Activated CD4-positive, alpha-beta memory T cell treated with anti-CD3 and anti-CD28 coated beads, Interleukin-2, amount 10 ng/mL, durations not matched to agents 7 days and 5 days (primary cell): ENCODE measurements around the gene KCNJ18. TPM values are rescaled to one million over a fixed set of nuclear protein-coding genes. Genes with fewer than 3 reads are reported as not detected.
"Not testable (repeated sequence)": the region's sequence is repeated elsewhere in the genome, so short reads cannot be mapped to it uniquely, and the experiment has no call there.

Experiments
- CTCF ChIA-PET: fragments of 350-600 bp; sonication (Branson Sonifier 250); formaldehyde crosslinking; loops from one replicate; lab custom pipeline; 2021; ENCODE audit warnings: antibody characterized with exemption, inconsistent platforms; lab: Charles Lee
- POLR2A ChIA-PET: fragments of 350-600 bp; sonication (Branson Sonifier 250); formaldehyde crosslinking; loops from one replicate; lab custom pipeline; 2021; ENCODE audit warnings: antibody characterized with exemption; lab: Charles Lee
- DNase-seq: peaks from one replicate; pipeline ENCODE4 v3.0.0-alpha.2; 2020
- H3K27ac Mint-ChIP-seq: one replicate; pipeline ENCODE4 v1.8.0; 2021; ENCODE audit warnings: mild to moderate bottlenecking, mixed read lengths
- H3K27me3 Mint-ChIP-seq: one replicate; pipeline ENCODE4 v1.8.0; 2021; ENCODE audit warnings: mixed read lengths
- H3K36me3 Mint-ChIP-seq: one replicate; pipeline ENCODE4 v1.8.0; 2021; ENCODE audit warnings: low read depth, mixed read lengths
- H3K4me1 Mint-ChIP-seq: one replicate; pipeline ENCODE4 v1.8.0; 2021; ENCODE audit warnings: mixed read lengths
- H3K4me3 Mint-ChIP-seq: one replicate; pipeline ENCODE4 v1.8.0; 2021; ENCODE audit warnings: mild to moderate bottlenecking, mixed read lengths
- H3K9me3 Mint-ChIP-seq: one replicate; pipeline ENCODE4 v1.8.0; 2021; ENCODE audit warnings: mixed read lengths
- total RNA-seq, 2 experiments: library from RNA; stranded (reverse); gene quantifications; one replicate each; pipeline ENCODE4 v1.2.3, GENCODE V29; 2021

Gene KCNJ18
- not detected for total RNA-seq

DNA sequence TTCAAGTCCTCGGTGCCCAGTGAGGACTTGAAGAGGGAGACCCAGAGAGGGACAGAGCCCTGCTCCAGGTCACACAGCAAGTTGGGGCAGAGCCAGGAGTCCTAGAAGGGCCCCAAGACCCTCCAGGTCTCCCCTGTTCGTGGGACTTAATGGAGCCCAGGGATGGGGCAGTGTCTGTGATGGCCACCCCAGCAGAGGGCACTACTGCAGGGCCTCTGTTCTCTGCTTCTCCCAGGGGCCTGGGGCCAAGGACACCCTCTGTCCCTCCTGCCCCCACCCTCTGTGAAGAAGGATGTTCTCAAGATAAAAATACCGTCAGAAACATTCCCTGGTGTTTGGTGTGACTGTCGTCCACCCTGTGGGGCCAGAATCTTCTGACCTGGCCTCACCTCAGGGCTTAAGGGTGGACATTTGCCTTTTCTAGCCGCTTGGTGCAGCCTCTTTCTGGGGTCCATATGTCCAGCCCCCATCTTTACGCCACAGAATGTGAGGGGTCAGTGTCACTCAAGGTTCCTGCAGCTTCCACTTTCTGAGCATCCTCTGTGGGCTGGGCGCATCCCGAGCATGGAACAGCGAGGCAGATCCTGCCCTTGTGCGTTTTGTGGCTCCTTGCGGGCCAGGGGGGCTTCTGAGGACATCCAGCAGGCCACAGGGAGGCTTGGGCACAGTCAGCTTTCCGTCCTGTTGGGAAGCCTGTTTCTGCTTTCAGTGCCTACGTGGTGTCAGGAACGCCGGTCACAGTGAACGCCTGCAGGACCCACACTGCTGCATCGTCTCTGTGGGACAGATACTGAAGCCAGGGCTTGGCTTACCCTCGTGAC, at the start of gene KCNJ18:
Gene KCNJ18, plus strand, starts transcription at position 641 of the 821 bp plus-strand sequence. CDS start 10,264 bp downstream, outside the sequence.
- H3K27me3 Mint-ChIP-seq, H3K9me3 Mint-ChIP-seq, DNase-seq, H3K27ac Mint-ChIP-seq, H3K4me3 Mint-ChIP-seq, H3K4me1 Mint-ChIP-seq, POLR2A ChIA-PET, CTCF ChIA-PET, H3K36me3 Mint-ChIP-seq: not testable (repeated sequence)

DNA sequence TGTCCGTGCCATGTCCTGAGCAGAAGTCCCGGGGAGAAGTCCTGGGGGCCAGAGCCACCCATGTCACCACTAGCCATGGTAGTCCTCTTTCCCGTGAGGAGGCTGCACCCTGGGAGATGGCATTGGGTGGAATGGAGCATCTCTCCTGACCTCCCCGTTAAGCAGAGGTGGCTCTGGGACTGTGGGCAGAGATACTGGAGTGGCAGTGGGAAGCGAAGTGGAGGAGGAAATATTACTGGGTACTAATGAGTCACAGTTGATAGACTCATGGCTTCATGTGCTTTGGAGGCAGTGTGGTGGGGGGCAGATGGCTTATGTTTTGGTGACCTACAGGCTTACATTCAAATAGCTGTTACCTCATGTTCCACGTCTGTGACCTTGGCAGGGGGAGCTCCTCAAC, 44.2 kb upstream of the KCNJ18 start:
- H3K9me3 Mint-ChIP-seq, H3K4me1 Mint-ChIP-seq, H3K27ac Mint-ChIP-seq, CTCF ChIA-PET, DNase-seq, POLR2A ChIA-PET, H3K27me3 Mint-ChIP-seq, H3K36me3 Mint-ChIP-seq, H3K4me3 Mint-ChIP-seq: not testable (repeated sequence)

DNA sequence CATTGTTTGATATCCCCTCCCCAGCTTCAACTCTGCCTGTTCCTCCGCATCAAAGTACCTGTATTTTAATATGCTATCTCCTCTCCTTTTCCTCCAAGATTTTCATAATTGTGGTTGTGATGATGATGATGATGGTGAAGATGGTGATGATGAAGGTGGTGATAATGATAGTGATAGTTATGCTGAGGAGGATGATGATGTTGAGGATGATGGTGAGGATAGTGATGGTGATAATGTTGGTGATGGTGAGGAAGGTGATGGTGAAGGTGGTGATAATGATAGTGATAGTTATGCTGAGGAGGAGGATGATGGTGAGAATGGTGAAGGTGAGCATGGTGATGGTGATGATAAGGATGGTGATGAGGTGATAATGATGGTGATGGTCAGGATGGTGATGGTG, 42.3 kb upstream of the KCNJ18 start:
- H3K27me3 Mint-ChIP-seq, H3K36me3 Mint-ChIP-seq, H3K4me1 Mint-ChIP-seq, POLR2A ChIA-PET, CTCF ChIA-PET, H3K27ac Mint-ChIP-seq, DNase-seq, H3K4me3 Mint-ChIP-seq, H3K9me3 Mint-ChIP-seq: not testable (repeated sequence)

DNA sequence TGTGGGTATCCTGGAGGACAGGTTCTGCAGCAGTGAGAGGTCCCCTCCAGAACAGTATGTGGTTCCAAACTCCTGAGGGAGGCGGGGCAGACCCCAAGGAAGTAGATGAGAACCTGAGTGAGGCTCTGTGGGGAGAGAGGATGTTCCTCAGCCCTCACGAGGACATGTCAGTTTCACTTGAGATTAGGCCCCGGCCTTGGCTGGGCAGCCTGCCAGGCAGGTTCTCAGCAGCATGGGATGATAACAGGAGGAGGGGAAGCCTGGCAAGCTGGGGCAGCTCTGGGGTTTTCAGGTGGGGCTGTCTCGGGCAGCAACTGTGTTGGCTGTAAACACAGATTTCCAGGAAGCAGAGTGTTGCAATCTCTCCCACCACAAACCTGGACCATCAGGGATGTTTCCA, 40.3 kb upstream of the KCNJ18 start:
- H3K9me3 Mint-ChIP-seq, CTCF ChIA-PET, H3K27me3 Mint-ChIP-seq, H3K4me1 Mint-ChIP-seq, H3K4me3 Mint-ChIP-seq, H3K27ac Mint-ChIP-seq, H3K36me3 Mint-ChIP-seq, POLR2A ChIA-PET, DNase-seq: not testable (repeated sequence)

DNA sequence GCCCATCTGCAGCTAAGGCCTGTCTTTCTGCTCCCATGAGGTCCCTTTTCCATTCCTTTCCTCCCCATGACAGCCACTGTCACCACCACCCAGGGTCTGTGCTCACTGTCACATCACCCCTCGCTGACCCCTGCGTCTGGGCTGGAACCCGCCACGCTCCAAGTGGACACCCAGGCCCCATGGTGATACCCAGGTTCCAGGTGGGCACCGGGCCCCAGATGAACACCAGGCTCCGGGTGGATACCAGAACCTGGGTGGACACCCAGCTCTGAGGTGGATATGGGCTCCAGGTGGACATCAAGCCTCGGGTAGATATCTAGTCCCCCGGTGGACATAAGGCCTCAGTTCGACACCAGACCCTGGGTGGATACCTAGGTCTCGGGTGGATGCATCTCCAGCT, 39.1 kb upstream of the KCNJ18 start:
- CTCF ChIA-PET, POLR2A ChIA-PET, DNase-seq: not testable (repeated sequence)

DNA sequence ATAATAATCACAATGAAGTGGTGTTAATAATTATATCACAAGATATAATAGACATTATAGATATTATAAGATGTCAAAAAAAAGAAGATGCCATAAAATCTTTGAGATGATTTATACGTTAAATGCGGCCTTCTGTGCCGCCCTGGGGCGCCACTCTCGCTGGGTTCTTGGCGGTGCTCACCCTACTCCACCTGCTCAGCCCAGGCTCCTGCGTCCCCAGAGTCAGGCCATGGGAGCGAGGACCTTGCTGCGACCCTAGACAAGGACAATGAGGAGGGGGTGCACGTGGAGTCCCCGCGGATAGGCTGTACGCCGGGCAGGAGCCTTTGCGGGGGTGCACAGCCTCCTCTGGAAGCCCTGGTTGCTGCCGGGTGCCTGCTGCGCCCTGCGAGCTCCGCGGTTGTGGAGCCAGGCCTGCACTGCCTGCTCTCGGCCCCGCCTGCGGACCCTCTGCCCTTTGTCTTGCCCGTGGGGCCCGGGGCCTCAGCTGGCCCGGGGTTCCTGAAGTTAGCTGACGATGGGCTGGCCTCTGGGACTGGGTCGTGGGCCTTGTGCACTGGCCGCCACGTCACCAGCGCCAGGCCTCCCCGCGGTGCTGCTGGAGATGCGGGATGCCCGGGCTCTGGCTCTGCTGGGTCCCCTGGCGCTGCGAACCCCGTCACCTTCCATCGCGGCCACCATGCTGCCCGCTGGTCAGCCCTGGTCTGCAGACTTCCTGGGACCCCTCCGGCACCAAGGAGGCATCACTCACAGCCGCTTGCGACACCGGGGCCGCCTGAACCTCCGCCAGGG, 35.6 kb upstream of the KCNJ18 start:
- H3K4me3 Mint-ChIP-seq, H3K27ac Mint-ChIP-seq, CTCF ChIA-PET, H3K9me3 Mint-ChIP-seq, H3K4me1 Mint-ChIP-seq, H3K36me3 Mint-ChIP-seq, POLR2A ChIA-PET, DNase-seq, H3K27me3 Mint-ChIP-seq: not testable (repeated sequence)

More for the DNA sequence above, 39.1 kb upstream of the KCNJ18 start:
- H3K27ac Mint-ChIP-seq, H3K9me3 Mint-ChIP-seq, H3K4me1 Mint-ChIP-seq, H3K27me3 Mint-ChIP-seq, H3K4me3 Mint-ChIP-seq, H3K36me3 Mint-ChIP-seq: not testable (repeated sequence)

DNA sequence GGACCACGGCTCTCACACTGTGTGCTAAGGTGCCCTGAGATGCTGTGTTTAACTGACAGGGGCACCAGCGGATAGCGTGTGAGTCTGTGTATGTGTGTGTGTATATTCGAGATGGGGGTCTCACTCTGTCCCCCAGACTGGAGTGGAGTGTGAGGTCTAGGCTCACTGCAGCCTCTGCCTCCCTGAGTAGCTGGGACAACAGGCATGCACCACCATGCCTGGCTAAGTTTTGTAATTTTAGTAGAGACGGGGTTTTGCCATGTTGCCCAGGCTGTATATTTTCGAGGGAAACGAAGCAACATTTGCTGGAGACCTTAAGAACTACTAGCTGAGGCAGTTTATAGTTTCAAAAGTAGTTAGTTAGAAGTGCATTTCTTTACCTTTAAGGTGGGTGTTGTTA, 32.7 kb upstream of the KCNJ18 start:
- H3K4me1 Mint-ChIP-seq, H3K27me3 Mint-ChIP-seq, H3K4me3 Mint-ChIP-seq, H3K36me3 Mint-ChIP-seq, CTCF ChIA-PET, POLR2A ChIA-PET, H3K9me3 Mint-ChIP-seq, H3K27ac Mint-ChIP-seq, DNase-seq: not testable (repeated sequence)

DNA sequence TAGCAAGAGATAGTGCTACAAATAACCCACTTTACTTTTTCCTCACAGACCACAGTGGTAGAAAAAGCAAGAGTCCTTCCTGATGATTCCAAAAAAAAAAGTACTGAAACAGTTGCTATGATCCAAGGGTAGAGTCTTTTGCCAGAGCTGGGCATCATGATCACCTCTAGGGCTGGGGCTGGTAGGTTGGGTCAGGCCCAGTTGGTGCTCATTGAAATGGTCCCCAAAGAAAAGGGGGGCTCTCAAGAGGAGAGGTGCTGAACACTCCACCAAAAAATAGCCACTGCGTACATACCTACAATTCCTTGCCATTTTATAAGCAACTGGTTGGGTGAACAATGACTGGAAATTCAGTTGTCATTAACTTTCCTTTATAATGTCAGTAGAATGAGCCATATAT, 30.9 kb upstream of the KCNJ18 start:
- H3K9me3 Mint-ChIP-seq: peaks cover 12% of the 10 kb centered on the region
- DNase-seq, H3K36me3 Mint-ChIP-seq, CTCF ChIA-PET, H3K27me3 Mint-ChIP-seq, POLR2A ChIA-PET, H3K4me3 Mint-ChIP-seq, H3K27ac Mint-ChIP-seq, H3K4me1 Mint-ChIP-seq: not testable (repeated sequence)

DNA sequence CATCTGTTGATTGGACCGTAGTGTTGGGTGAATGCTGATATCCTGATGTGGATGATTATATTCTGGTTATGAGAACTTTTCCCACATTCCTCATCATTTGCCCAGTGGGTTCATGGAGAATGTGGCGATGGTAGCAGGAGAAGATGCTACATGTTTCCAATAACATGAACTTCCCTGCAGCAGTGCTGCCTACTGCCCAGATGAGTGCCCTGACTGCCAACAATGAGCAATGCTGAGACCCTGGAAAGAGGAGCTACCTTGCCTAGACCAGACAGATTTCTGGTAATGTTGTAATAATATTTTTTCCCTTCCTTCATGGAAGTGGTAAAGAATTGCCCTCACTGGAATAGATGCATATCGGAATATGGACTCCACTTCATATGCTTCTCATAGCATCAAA, 29.2 kb upstream of the KCNJ18 start:
- H3K4me3 Mint-ChIP-seq, H3K27me3 Mint-ChIP-seq, DNase-seq, H3K27ac Mint-ChIP-seq, H3K4me1 Mint-ChIP-seq, POLR2A ChIA-PET, H3K36me3 Mint-ChIP-seq, CTCF ChIA-PET: not testable (repeated sequence)
- H3K9me3 Mint-ChIP-seq: peaks cover 17% of the 10 kb centered on the region

DNA sequence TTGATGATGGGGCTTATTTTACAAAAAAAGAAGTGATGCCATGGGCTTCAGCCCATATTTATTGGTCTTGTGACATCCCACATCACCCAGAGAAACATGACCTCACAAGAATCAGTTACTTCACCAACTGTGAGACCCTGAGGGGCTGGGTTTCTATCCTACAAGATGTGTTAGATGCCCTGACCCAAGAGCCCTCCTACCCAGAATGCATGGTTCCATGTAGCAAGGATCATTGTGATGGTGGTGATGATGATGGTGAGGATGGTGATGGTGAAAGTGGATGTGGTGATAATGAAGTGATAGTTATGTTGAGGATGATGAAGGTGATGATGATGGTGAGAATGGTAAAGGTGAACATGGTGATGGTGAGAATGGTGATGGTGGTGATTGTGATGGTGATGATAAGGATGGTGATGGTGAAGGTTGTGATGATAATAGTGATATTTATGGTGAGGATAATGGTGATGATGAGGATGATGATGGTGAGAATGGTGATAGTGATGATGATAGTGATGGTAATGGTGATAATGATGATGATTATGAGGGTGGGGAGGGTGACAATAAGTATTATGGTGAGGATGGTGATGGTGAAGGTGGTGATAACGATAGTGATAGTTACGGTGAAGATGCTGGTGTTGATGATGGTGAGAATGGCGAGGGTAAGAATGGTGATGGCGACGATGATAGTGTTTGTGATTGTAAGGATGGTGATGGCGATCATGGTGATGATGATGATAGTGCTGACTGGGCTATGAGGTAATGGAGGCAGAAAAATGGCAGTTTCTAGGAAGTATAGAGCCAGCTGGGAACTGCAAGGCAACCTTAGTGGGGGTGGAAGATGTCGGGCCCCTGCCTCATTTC, 28.5 kb upstream of the KCNJ18 start:
- CTCF ChIA-PET, H3K4me1 Mint-ChIP-seq, DNase-seq, POLR2A ChIA-PET, H3K27ac Mint-ChIP-seq, H3K4me3 Mint-ChIP-seq, H3K27me3 Mint-ChIP-seq, H3K36me3 Mint-ChIP-seq: not testable (repeated sequence)
- H3K9me3 Mint-ChIP-seq: peaks cover 17% of the 10 kb centered on the region

DNA sequence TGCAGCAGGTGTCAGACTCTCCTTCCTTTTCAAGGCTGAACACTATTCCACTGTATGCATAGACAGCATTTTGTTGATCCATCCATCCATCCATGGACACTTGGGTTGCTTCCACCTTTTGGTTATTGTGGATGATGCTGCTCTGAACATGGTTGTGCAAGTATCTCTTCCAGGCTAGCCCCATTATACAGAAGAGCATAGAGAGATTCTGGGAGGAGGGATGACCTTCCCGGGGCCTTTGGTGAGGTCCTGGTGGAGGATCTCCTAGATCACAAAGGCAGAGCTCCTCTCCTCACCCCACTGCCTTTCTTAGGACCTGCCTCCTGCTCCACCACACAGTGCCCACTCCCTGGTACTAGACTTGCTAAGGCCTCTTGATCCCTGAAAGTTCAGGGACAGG, 27.2 kb upstream of the KCNJ18 start:
- H3K27me3 Mint-ChIP-seq, POLR2A ChIA-PET, H3K4me3 Mint-ChIP-seq, H3K27ac Mint-ChIP-seq, H3K36me3 Mint-ChIP-seq, DNase-seq, CTCF ChIA-PET, H3K4me1 Mint-ChIP-seq: not testable (repeated sequence)
- peaks cover 20% of the 10 kb centered on the region for H3K9me3 Mint-ChIP-seq

DNA sequence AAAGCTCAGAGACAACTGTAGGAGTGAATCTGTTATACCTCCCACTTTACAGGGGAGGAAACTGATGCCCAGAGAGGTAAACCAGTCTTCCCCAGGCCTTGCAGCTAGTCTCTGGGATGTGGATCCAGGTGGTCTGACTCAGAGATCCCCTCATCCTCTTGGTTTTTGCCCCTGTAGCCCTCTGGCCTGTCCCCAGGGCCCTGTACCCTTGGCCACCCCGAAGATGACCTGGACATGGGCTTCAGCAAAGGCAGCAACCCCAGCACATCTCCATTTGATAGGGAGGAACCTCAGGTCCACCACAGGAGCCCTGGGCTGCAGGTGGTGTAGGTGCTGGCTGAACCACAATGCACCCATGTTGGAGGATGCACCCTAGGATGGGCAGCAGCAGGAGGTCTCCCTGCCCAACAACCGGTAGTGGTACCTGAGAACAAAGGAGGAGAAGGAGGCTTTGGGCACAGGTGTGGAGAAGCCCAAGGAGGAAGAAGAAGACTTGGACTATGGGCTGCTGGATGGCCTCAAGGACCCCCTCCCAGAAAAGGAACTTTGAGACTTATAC, 26.3 kb upstream of the KCNJ18 start:
- H3K4me3 Mint-ChIP-seq, DNase-seq, H3K27me3 Mint-ChIP-seq, POLR2A ChIA-PET, H3K36me3 Mint-ChIP-seq, H3K27ac Mint-ChIP-seq, H3K4me1 Mint-ChIP-seq, CTCF ChIA-PET: not testable (repeated sequence)
- peaks cover 20% of the 10 kb centered on the region for H3K9me3 Mint-ChIP-seq
